OCI-LY1 (cell line): Measurements from ENCODE around the gene FHL1.

Experiments used
- H2AFZ ChIP-seq: fragments of 200-600 bp; sonication (generic), shearing (Covaris generic); 2 replicates; pipeline ENCODE4 v1.6.0; 2014; ENCODE audit warnings: antibody characterized with exemption, mild to moderate bottlenecking, low read length
- H3F3A ChIP-seq: fragments of 200-600 bp; sonication (generic), shearing (Covaris generic); 2 replicates; pipeline ENCODE4 v1.6.0; 2014; ENCODE audit warnings: mild to moderate bottlenecking, antibody characterized with exemption, low read length, moderate library complexity; ENCODE audit not compliant: insufficient read depth
- H3K27ac ChIP-seq: fragments of 200-600 bp; sonication (generic); 2 replicates; pipeline ENCODE4 v1.5.1; 2014; ENCODE audit warnings: low read length, mixed run types, mild to moderate bottlenecking, low read depth; ENCODE audit not compliant: poor library complexity, severe bottlenecking
- H3K27me3 ChIP-seq: fragments of 200-600 bp; sonication (generic); 2 replicates; pipeline ENCODE4 v1.6.0; 2014; ENCODE audit warnings: antibody characterized with exemption, mild to moderate bottlenecking, low read length, moderate library complexity; ENCODE audit not compliant: insufficient read depth
- H3K36me3 ChIP-seq: fragments of 200-600 bp; sonication (generic); 2 replicates; pipeline ENCODE4 v1.6.1; 2014; ENCODE audit warnings: mild to moderate bottlenecking, antibody characterized with exemption, low read length, moderate library complexity, mixed read lengths; ENCODE audit not compliant: insufficient read depth
- H3K4me1 ChIP-seq: fragments of 200-600 bp; sonication (generic); 2 replicates; pipeline ENCODE4 v1.5.1; 2014; ENCODE audit warnings: mild to moderate bottlenecking, low read length, moderate library complexity; ENCODE audit not compliant: insufficient read depth, severe bottlenecking
- H3K4me2 ChIP-seq: fragments of 200-600 bp; sonication (generic), shearing (Covaris generic); 2 replicates; pipeline ENCODE4 v1.6.1; 2014; ENCODE audit warnings: low read length
- H3K4me3 ChIP-seq: fragments of 200-600 bp; sonication (generic); 2 replicates; pipeline ENCODE4 v1.5.1; 2014; ENCODE audit warnings: low read length, low read depth, mild to moderate bottlenecking, mixed read lengths; ENCODE audit not compliant: poor library complexity, severe bottlenecking
- H3K79me2 ChIP-seq: fragments of 200-600 bp; shearing (Covaris generic); 2 replicates; pipeline ENCODE4 v1.6.1; 2016; ENCODE audit warnings: mixed run types, low read length, mixed read lengths; ENCODE audit not compliant: insufficient read depth
- H3K9ac ChIP-seq: fragments of 200-600 bp; sonication (generic), shearing (Covaris generic); 2 replicates; pipeline ENCODE4 v1.6.1; 2014; ENCODE audit warnings: mild to moderate bottlenecking, low read length, mixed read lengths
- H3K9me2 ChIP-seq: fragments of 200-600 bp; sonication (generic), shearing (Covaris generic); 2 replicates; pipeline ENCODE4 v1.6.1; 2014; ENCODE audit warnings: low read depth, mild to moderate bottlenecking, low read length, mixed read lengths
- H3K9me3 ChIP-seq: fragments of 200-600 bp; shearing (Covaris generic); 2 replicates; pipeline ENCODE4 v1.6.1; 2014; ENCODE audit warnings: low read length, mixed read lengths
- H4K20me1 ChIP-seq: fragments of 200-600 bp; sonication (generic), shearing (Covaris generic); 2 replicates; pipeline ENCODE4 v1.6.0; 2016; ENCODE audit warnings: mild to moderate bottlenecking, low read length; ENCODE audit not compliant: insufficient read depth
- EZH2 ChIP-seq: fragments of 200-600 bp; sonication (generic), shearing (Covaris generic); IDR thresholded peaks from 2 replicates; pipeline ENCODE4 v1.8.0; 2017; ENCODE audit warnings: borderline replicate concordance, mixed run types, mild to moderate bottlenecking, antibody characterized with exemption, low read length, moderate library complexity, mixed read lengths
- TF ChIP-seq, protein P1 (sequence below): fragments of 200-600 bp; sonication (generic), shearing (Covaris generic); IDR thresholded peaks from 2 replicates; pipeline ENCODE4 v1.5.1; 2017; ENCODE audit warnings: mild to moderate bottlenecking, antibody characterized with exemption, low read length, moderate library complexity, mixed read lengths

The FHL1 gene

DNA sequence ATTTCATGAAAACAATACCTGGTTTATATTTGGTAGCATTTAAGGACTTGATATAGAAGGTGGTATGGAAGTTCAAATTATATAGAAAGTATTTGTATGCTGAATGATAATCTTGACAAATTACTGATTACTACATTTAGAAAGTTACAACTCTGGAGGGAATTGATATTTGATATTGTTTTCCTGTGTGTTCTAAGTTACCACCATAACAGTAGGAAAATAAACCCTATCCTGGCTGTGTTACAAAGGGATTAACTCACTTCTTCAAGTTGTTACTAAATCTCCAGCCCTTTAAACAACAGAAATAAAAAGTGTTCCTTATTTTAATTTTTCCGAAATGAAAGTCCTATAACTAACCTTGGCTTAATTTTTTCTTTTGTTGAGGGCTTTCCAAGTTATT lies 36.6 kb downstream of the FHL1 start:
- H3F3A ChIP-seq = no peaks in the 10 kb centered on the region
- no peak overlapping the region for H3K9ac ChIP-seq
- no peak overlapping the region for H2AFZ ChIP-seq
- H3K36me3 ChIP-seq = no peaks in the 10 kb centered on the region
- no peak overlapping the region for H3K4me2 ChIP-seq
- no peaks in the 10 kb centered on the region for H3K9me3 ChIP-seq
- TF ChIP-seq, protein P1, sequence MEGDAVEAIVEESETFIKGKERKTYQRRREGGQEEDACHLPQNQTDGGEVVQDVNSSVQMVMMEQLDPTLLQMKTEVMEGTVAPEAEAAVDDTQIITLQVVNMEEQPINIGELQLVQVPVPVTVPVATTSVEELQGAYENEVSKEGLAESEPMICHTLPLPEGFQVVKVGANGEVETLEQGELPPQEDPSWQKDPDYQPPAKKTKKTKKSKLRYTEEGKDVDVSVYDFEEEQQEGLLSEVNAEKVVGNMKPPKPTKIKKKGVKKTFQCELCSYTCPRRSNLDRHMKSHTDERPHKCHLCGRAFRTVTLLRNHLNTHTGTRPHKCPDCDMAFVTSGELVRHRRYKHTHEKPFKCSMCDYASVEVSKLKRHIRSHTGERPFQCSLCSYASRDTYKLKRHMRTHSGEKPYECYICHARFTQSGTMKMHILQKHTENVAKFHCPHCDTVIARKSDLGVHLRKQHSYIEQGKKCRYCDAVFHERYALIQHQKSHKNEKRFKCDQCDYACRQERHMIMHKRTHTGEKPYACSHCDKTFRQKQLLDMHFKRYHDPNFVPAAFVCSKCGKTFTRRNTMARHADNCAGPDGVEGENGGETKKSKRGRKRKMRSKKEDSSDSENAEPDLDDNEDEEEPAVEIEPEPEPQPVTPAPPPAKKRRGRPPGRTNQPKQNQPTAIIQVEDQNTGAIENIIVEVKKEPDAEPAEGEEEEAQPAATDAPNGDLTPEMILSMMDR = no peak
- TF ChIP-seq EZH2 = no peak
- no peaks in the 10 kb centered on the region for H3K27me3 ChIP-seq
- H3K79me2 ChIP-seq = no peaks in the 10 kb centered on the region
- H3K27ac ChIP-seq = no peak overlapping the region
- H3K4me3 ChIP-seq = no peak overlapping the region
- no peaks in the 10 kb centered on the region for H3K9me2 ChIP-seq
- H3K4me1 ChIP-seq = no peaks in the 10 kb centered on the region
- H4K20me1 ChIP-seq = no peaks in the 10 kb centered on the region

DNA sequence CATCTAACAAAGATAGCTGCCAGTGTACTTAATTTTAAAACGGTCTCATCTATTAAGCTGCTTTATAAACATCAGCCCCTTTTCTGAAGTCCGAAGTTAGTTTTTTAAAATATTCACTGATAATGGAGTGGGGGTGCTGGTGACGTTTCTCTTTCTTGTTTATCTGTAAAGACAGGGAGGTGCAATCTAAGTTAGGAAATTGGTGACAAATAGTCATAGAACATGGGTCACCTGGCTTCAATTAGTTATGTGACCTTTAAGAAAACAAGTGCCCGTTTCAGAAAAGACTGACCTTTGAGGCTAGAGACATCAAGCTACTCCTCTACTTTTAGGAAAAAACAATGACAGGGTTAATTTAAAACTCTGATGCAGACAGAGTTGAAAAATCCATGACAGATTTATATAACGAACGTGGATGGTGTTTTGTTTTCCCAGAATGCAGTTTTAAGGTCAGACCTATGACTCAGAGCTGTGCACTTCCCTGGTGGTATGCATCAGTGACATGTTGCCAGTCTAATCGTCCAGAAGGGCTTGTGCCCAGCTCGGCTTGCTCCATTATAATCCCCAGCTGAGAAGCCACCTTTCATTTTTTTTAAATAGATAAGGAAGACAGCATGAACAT lies 38.2 kb downstream of the FHL1 start:
- Histone ChIP-seq H3K4me3 (no peak overlapping the region), H3K27ac (no peak overlapping the region), H2AFZ (no peak overlapping the region)

GRCh38 chrX:136186023-136186413 lies 38.7 kb downstream of the FHL1 start:
- no peaks in the 10 kb centered on the region for H3K27me3 ChIP-seq
- TF ChIP-seq, protein P1 = no peak
- TF ChIP-seq EZH2 = no peak
- H3K9me3 ChIP-seq = no peaks in the 10 kb centered on the region
- H3K9ac ChIP-seq = no peak overlapping the region
- no peak overlapping the region for H3K4me2 ChIP-seq
- no peak overlapping the region for H3K27ac ChIP-seq
- no peaks in the 10 kb centered on the region for H3K4me1 ChIP-seq
- no peak overlapping the region for H3K4me3 ChIP-seq
- H3K79me2 ChIP-seq = no peaks in the 10 kb centered on the region
- H3K9me2 ChIP-seq = no peaks in the 10 kb centered on the region
- no peak overlapping the region for H2AFZ ChIP-seq
- no peaks in the 10 kb centered on the region for H3K36me3 ChIP-seq
- H4K20me1 ChIP-seq = no peaks in the 10 kb centered on the region
- no peaks in the 10 kb centered on the region for H3F3A ChIP-seq

More for the DNA sequence above, 38.2 kb downstream of the FHL1 start:
- Histone ChIP-seq H3K9me3 (no peaks in the 10 kb centered on the region), H4K20me1 (no peaks in the 10 kb centered on the region), H3K27me3 (no peaks in the 10 kb centered on the region), H3K4me2 (no peak overlapping the region), H3K79me2 (no peaks in the 10 kb centered on the region), H3K4me1 (no peaks in the 10 kb centered on the region), H3F3A (no peaks in the 10 kb centered on the region), H3K36me3 (no peaks in the 10 kb centered on the region), H3K9ac (no peak overlapping the region), H3K9me2 (no peaks in the 10 kb centered on the region)
- TF ChIP-seq, protein P1 = no peak
- no peak for TF ChIP-seq EZH2
